SU-DHL-6 (cell line): ENCODE data around the gene CUBN.

Experiments used
- H2AFZ ChIP-seq: fragments of 200-600 bp; sonication (generic); 2 replicates; pipeline ENCODE4 v1.6.1; 2014; ENCODE audit warnings: low read depth, mild to moderate bottlenecking, moderate library complexity, mixed read lengths, antibody characterized with exemption, low read length; ENCODE audit not compliant: severe bottlenecking
- H3F3A ChIP-seq: fragments of 200-600 bp; shearing (Covaris generic); 2 replicates; pipeline ENCODE4 v1.6.0; 2016; ENCODE audit warnings: antibody characterized with exemption, mild to moderate bottlenecking; ENCODE audit not compliant: insufficient read depth
- H3K27ac ChIP-seq: fragments of 200-600 bp; sonication (generic); 2 replicates; pipeline ENCODE4 v1.5.1; 2016; ENCODE audit warnings: low read depth, mild to moderate bottlenecking, low read length, moderate library complexity, mixed read lengths
- H3K27me3 ChIP-seq: fragments of 200-600 bp; sonication (generic), shearing (Covaris generic); 2 replicates; pipeline ENCODE4 v1.6.0; 2014; ENCODE audit warnings: mild to moderate bottlenecking, low read length
- H3K36me3 ChIP-seq: fragments of 200-600 bp; sonication (generic); 2 replicates; pipeline ENCODE4 v1.6.1; 2014; ENCODE audit warnings: mild to moderate bottlenecking, low read length, mixed read lengths
- H3K4me2 ChIP-seq: fragments of 300-600, 200-600 bp; shearing (Covaris generic), sonication (generic); 2 replicates; pipeline ENCODE4 v1.6.0; 2014; ENCODE audit warnings: low read length, low read depth, mild to moderate bottlenecking; ENCODE audit not compliant: poor library complexity, severe bottlenecking
- H3K4me3 ChIP-seq: fragments of 200-600 bp; sonication (generic); 2 replicates; pipeline ENCODE4 v1.5.1; 2014; ENCODE audit warnings: antibody characterized with exemption, low read length, mild to moderate bottlenecking, mixed read lengths; ENCODE audit not compliant: insufficient read depth, poor library complexity, severe bottlenecking
- H3K79me2 ChIP-seq: fragments of 200-600 bp; sonication (generic); 2 replicates; pipeline ENCODE4 v1.6.1; 2014; ENCODE audit warnings: mild to moderate bottlenecking, low read length, moderate library complexity; ENCODE audit not compliant: insufficient read depth
- H3K9ac ChIP-seq: fragments of 200-600 bp; sonication (generic); 2 replicates; pipeline ENCODE4 v1.7.0; 2014; ENCODE audit warnings: mild to moderate bottlenecking, low read length
- H3K9me2 ChIP-seq: fragments of 200-600 bp; sonication (generic); replicated peaks from 2 replicates; pipeline ENCODE4 v1.6.1; 2014; ENCODE audit warnings: low read length; ENCODE audit not compliant: insufficient read depth
- H3K9me3 ChIP-seq: fragments of 200-600 bp; sonication (generic); 2 replicates; pipeline ENCODE4 v1.6.1; 2014; ENCODE audit warnings: low read length, mixed read lengths; ENCODE audit not compliant: insufficient read depth
- H4K20me1 ChIP-seq: fragments of 200-600 bp; sonication (generic); 2 replicates; pipeline ENCODE4 v1.6.1; 2014; ENCODE audit warnings: low read depth, mild to moderate bottlenecking, antibody characterized with exemption, low read length, moderate library complexity, mixed read lengths
- EZH2phosphoT487 ChIP-seq: fragments of 200-600 bp; sonication (generic), shearing (Covaris generic); conservative IDR thresholded peaks from 2 replicates; pipeline ENCODE4 v1.6.1; 2018; ENCODE audit warnings: mild to moderate bottlenecking, antibody characterized with exemption, low read length, moderate library complexity, mixed read lengths
- TF ChIP-seq, protein P1 (sequence below): fragments of 200-600 bp; sonication (generic); IDR thresholded peaks from one replicate; pipeline ENCODE4 v1.5.1; 2017; ENCODE audit warnings: antibody characterized with exemption, mild to moderate bottlenecking, low read length, moderate library complexity; ENCODE audit not compliant: insufficient read depth, poor library complexity, severe bottlenecking

Gene CUBN

DNA sequence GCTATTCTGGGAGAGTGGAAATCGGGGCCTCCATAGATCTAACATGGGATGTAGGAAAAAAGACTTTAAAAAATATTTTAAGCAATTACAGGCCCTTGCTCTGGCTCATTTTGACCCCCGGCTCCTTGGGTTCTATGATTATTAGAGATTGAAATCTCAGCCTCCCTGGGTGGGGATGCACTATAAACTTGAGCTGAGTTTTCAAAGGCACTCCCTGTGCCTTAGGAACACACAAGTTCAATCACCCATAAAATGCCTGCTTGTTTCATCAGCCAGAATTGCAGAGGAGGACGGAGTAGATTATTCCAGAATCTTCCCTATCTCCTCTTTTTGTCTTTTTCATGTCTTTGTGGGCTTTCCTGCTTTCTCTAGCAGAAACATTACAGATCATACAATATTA, 145.4 kb downstream of the CUBN start:
- H3K4me2 ChIP-seq: no peak overlapping the region
- TF ChIP-seq, protein P1, sequence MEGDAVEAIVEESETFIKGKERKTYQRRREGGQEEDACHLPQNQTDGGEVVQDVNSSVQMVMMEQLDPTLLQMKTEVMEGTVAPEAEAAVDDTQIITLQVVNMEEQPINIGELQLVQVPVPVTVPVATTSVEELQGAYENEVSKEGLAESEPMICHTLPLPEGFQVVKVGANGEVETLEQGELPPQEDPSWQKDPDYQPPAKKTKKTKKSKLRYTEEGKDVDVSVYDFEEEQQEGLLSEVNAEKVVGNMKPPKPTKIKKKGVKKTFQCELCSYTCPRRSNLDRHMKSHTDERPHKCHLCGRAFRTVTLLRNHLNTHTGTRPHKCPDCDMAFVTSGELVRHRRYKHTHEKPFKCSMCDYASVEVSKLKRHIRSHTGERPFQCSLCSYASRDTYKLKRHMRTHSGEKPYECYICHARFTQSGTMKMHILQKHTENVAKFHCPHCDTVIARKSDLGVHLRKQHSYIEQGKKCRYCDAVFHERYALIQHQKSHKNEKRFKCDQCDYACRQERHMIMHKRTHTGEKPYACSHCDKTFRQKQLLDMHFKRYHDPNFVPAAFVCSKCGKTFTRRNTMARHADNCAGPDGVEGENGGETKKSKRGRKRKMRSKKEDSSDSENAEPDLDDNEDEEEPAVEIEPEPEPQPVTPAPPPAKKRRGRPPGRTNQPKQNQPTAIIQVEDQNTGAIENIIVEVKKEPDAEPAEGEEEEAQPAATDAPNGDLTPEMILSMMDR: no peak
- TF ChIP-seq EZH2phosphoT487: no peak
- H3K9me2 ChIP-seq: no peaks in the 10 kb centered on the region
- no peak overlapping the region for H2AFZ ChIP-seq
- H3K9me3 ChIP-seq: no peaks in the 10 kb centered on the region
- no peaks in the 10 kb centered on the region for H3K79me2 ChIP-seq
- no peaks in the 10 kb centered on the region for H3K36me3 ChIP-seq
- no peak overlapping the region for H3K9ac ChIP-seq
- no peaks in the 10 kb centered on the region for H3K27me3 ChIP-seq
- no peaks in the 10 kb centered on the region for H4K20me1 ChIP-seq
- H3F3A ChIP-seq: no peaks in the 10 kb centered on the region
- H3K27ac ChIP-seq: no peak overlapping the region
- H3K4me3 ChIP-seq: no peak overlapping the region

DNA sequence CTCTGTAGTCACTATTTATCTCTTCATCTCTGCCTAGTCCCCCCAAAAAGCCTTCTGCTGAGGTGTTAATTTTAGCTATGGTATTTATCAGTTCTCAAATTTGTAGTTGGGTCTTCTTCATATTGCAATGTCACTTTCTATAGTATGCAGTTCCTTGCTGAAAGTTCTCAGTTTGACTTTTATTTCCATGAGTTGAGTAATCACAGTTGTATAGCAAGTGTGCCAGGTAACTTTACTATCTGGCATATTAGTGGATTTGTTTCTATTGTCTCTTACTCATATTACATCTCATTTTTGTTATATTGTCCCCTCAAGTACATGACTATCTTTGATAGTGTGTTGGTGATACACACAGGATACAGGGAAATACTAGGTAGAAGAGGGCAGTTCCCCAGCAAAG, 152.8 kb downstream of the CUBN start:
- Histone ChIP-seq H3K27ac (no peak overlapping the region), H3F3A (no peaks in the 10 kb centered on the region), H3K79me2 (no peaks in the 10 kb centered on the region), H3K9me2 (no peaks in the 10 kb centered on the region), H3K27me3 (no peaks in the 10 kb centered on the region), H2AFZ (no peak overlapping the region), H3K36me3 (no peaks in the 10 kb centered on the region), H3K4me3 (no peak overlapping the region), H3K9me3 (no peaks in the 10 kb centered on the region), H3K4me2 (no peak overlapping the region), H4K20me1 (no peaks in the 10 kb centered on the region), H3K9ac (no peak overlapping the region)
- no peak for TF ChIP-seq EZH2phosphoT487
- TF ChIP-seq, protein P1: no peak

DNA sequence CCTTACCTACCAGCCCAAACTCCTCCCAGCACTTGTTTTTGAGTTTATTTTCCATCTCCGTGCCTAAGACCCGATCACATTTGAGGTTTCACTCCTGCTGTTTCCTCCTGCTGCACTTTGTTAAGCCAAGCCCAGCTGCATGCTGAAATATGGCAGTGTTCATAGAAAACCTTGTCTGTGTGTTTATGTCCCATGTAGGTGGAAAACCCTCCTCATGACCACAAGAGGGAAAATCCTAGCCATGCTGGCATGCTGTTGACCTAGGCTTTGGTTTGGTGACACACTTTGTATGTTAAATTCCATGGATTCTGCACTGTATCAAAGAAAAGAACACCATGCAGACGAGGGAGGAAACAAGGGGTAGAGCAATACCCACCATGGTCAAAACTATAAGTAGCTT, 154.4 kb downstream of the CUBN start:
- Histone ChIP-seq H3K27me3 (no peaks in the 10 kb centered on the region), H3K4me2 (no peak overlapping the region), H3K36me3 (no peaks in the 10 kb centered on the region), H3K79me2 (no peaks in the 10 kb centered on the region), H3K9me3 (no peaks in the 10 kb centered on the region), H3K9me2 (no peaks in the 10 kb centered on the region), H3K9ac (no peak overlapping the region), H4K20me1 (no peaks in the 10 kb centered on the region), H2AFZ (no peak overlapping the region), H3F3A (no peaks in the 10 kb centered on the region), H3K27ac (no peak overlapping the region), H3K4me3 (no peak overlapping the region)
- TF ChIP-seq EZH2phosphoT487: no peak
- TF ChIP-seq, protein P1: no peak
